Activated CD4-positive, alpha-beta T cell treated with anti-CD3 and anti-CD28 coated beads, Interleukin-2, amount 10 ng/mL, durations not matched to agents 7 days and 5 days (primary cell): ENCODE measurements around the gene L3HYPDH. TPM values are rescaled to one million over a fixed set of nuclear protein-coding genes. Genes with fewer than 3 reads are reported as not detected.
A peak's percentile ranks its signal among the peaks of the same experiment; 100 is the strongest.

Source experiments
- CTCF ChIA-PET: fragments of 350-600 bp; sonication (Branson Sonifier 250); formaldehyde crosslinking; loops from one replicate; lab custom pipeline; 2021; ENCODE audit warnings: antibody characterized with exemption; lab: Charles Lee
- POLR2A ChIA-PET: fragments of 350-600 bp; sonication (Branson Sonifier 250); formaldehyde crosslinking; loops from one replicate; lab custom pipeline; 2021; ENCODE audit warnings: antibody characterized with exemption; lab: Charles Lee
- DNase-seq: peaks from one replicate; pipeline ENCODE4 v3.0.0-alpha.2; 2020
- H3K27ac Mint-ChIP-seq: one replicate; pipeline ENCODE4 v1.8.0; 2021; ENCODE audit warnings: mild to moderate bottlenecking, moderate library complexity, mixed read lengths
- H3K27me3 Mint-ChIP-seq: one replicate; pipeline ENCODE4 v1.8.0; 2021; ENCODE audit warnings: mixed read lengths
- H3K36me3 Mint-ChIP-seq: one replicate; pipeline ENCODE4 v1.8.0; 2021; ENCODE audit warnings: low read depth, mixed read lengths
- H3K4me1 Mint-ChIP-seq: one replicate; pipeline ENCODE4 v1.8.0; 2021; ENCODE audit warnings: mixed read lengths
- H3K4me3 Mint-ChIP-seq: one replicate; pipeline ENCODE4 v1.8.0; 2021; ENCODE audit warnings: mild to moderate bottlenecking, moderate library complexity, mixed read lengths
- H3K9me3 Mint-ChIP-seq: one replicate; pipeline ENCODE4 v1.8.0; 2021; ENCODE audit warnings: mixed read lengths
- total RNA-seq, 2 experiments: library from RNA; stranded (reverse); gene quantifications; one replicate each; pipeline ENCODE4 v1.2.3, GENCODE V29; 2021

Gene L3HYPDH
- total RNA-seq, 2 experiments from 2014 or later, result 15.4 to 18.3 TPM

- Mint-ChIP-seq H3K27ac (no peak overlapping the region), H3K4me3 (no peak overlapping the region), H3K4me1 (peaks cover 8% of the 10 kb centered on the region), H3K27me3 (no peaks in the 10 kb centered on the region), H3K36me3 (peaks cover 27% of the 10 kb centered on the region), H3K9me3 (no peaks in the 10 kb centered on the region)
- ChIA-PET CTCF (no interaction called here), POLR2A (no interaction called here)
- DNase-seq, result no peak
Observed at GRCh38 chr14:59500732-59501131, 16.5 kb upstream of the L3HYPDH start.

GRCh38 chr14:59492384-59492783 lies 8.2 kb upstream of the L3HYPDH start:
- Mint-ChIP-seq H3K27ac (no peak overlapping the region), H3K4me1 (peaks cover 32% of the 10 kb centered on the region), H3K27me3 (no peaks in the 10 kb centered on the region), H3K9me3 (no peaks in the 10 kb centered on the region), H3K4me3 (no peak overlapping the region), H3K36me3 (peaks cover 62% of the 10 kb centered on the region)
- POLR2A ChIA-PET, result interaction anchor here (0.7 kb wide), 1 partner anchor 789 kb away, joined by 5 read pairs; no protein-coding TSS in a partner anchor
- CTCF ChIA-PET, result no interaction called here
- DNase-seq, result no peak

- no peak for DNase-seq
- no peak overlapping the region for H3K27ac Mint-ChIP-seq
- ChIA-PET CTCF (no interaction called here), POLR2A (no interaction called here)
- H3K36me3 Mint-ChIP-seq, result peaks cover 57% of the 10 kb centered on the region
- H3K4me1 Mint-ChIP-seq, result peaks cover 41% of the 10 kb centered on the region
- no peak overlapping the region for H3K4me3 Mint-ChIP-seq
- no peaks in the 10 kb centered on the region for H3K27me3 Mint-ChIP-seq
- no peaks in the 10 kb centered on the region for H3K9me3 Mint-ChIP-seq
Observed at GRCh38 chr14:59490756-59491155, 6.5 kb upstream of the L3HYPDH start.

- ChIA-PET CTCF (interaction anchor here (1.0 to 3.0 kb wide), 5 partner anchors 11 to 156 kb away, joined by 3 to 14 read pairs (median 5); no protein-coding TSS in a partner anchor), POLR2A (interaction anchor here (0.6 kb wide), 1 partner anchor 87 kb away, joined by 5 read pairs; no protein-coding TSS in a partner anchor)
- peak overlapping the region; percentile 96 for H3K27ac Mint-ChIP-seq
- H3K4me1 Mint-ChIP-seq, result peaks cover 70% of the 10 kb centered on the region
- no peak for DNase-seq
- peaks cover 19% of the 10 kb centered on the region for H3K36me3 Mint-ChIP-seq
- peak overlapping the region; percentile 97 for H3K4me3 Mint-ChIP-seq
- no peaks in the 10 kb centered on the region for H3K27me3 Mint-ChIP-seq
- H3K9me3 Mint-ChIP-seq, result no peaks in the 10 kb centered on the region
Observed at GRCh38 chr14:59484639-59485175, 499 bp upstream of the L3HYPDH start.

GRCh38 chr14:59483363-59483762 lies 845 bp downstream of the L3HYPDH start:
- DNase-seq, result no peak
- no peaks in the 10 kb centered on the region for H3K27me3 Mint-ChIP-seq
- ChIA-PET CTCF (interaction anchor here (2.5 to 3.0 kb wide), 2 partner anchors 10 to 13 kb away, joined by 9 to 14 read pairs; no protein-coding TSS in a partner anchor), POLR2A (no interaction called here)
- H3K36me3 Mint-ChIP-seq, result peaks cover 12% of the 10 kb centered on the region
- H3K4me3 Mint-ChIP-seq, result peak overlapping the region; percentile 97
- H3K9me3 Mint-ChIP-seq, result no peaks in the 10 kb centered on the region
- H3K4me1 Mint-ChIP-seq, result peaks cover 63% of the 10 kb centered on the region
- peak overlapping the region; percentile 96 for H3K27ac Mint-ChIP-seq

GRCh38 chr14:59482541-59483331 lies 1.5 kb downstream of the L3HYPDH start:
- DNase-seq, result no peak
- H3K9me3 Mint-ChIP-seq, result no peaks in the 10 kb centered on the region
- peak overlapping the region; percentile 97 for H3K4me3 Mint-ChIP-seq
- H3K27me3 Mint-ChIP-seq, result no peaks in the 10 kb centered on the region
- ChIA-PET CTCF (interaction anchor here (2.5 to 3.0 kb wide), 2 partner anchors 9 to 13 kb away, joined by 9 to 14 read pairs; no protein-coding TSS in a partner anchor), POLR2A (no interaction called here)
- peaks cover 10% of the 10 kb centered on the region for H3K36me3 Mint-ChIP-seq
- H3K27ac Mint-ChIP-seq, result peak overlapping the region; percentile 96
- peaks cover 61% of the 10 kb centered on the region for H3K4me1 Mint-ChIP-seq

GRCh38 chr14:59481871-59482540 lies 2.2 kb downstream of the L3HYPDH start:
- ChIA-PET POLR2A (no interaction called here), CTCF (interaction anchor here (2.5 to 3.0 kb wide), 2 partner anchors 9 to 12 kb away, joined by 9 to 14 read pairs; no protein-coding TSS in a partner anchor)
- H3K36me3 Mint-ChIP-seq, result peaks cover 8% of the 10 kb centered on the region
- H3K9me3 Mint-ChIP-seq, result no peaks in the 10 kb centered on the region
- DNase-seq, result no peak
- H3K27ac Mint-ChIP-seq, result no peak overlapping the region
- H3K4me1 Mint-ChIP-seq, result peaks cover 57% of the 10 kb centered on the region
- peak overlapping the region; percentile 97 for H3K4me3 Mint-ChIP-seq
- H3K27me3 Mint-ChIP-seq, result no peaks in the 10 kb centered on the region

GRCh38 chr14:59481407-59481806 lies 2.8 kb downstream of the L3HYPDH start:
- ChIA-PET CTCF (no interaction called here), POLR2A (no interaction called here)
- H3K4me1 Mint-ChIP-seq, result peaks cover 55% of the 10 kb centered on the region
- H3K36me3 Mint-ChIP-seq, result peaks cover 9% of the 10 kb centered on the region
- DNase-seq, result no peak
- peak overlapping the region; percentile 80 for H3K27ac Mint-ChIP-seq
- H3K9me3 Mint-ChIP-seq, result no peaks in the 10 kb centered on the region
- peak overlapping the region; percentile 55 for H3K4me3 Mint-ChIP-seq
- H3K27me3 Mint-ChIP-seq, result no peaks in the 10 kb centered on the region

GRCh38 chr14:59480166-59480565 lies 4.0 kb downstream of the L3HYPDH start:
- Mint-ChIP-seq H3K4me3 (peak overlapping the region; percentile 40), H3K4me1 (peaks cover 43% of the 10 kb centered on the region), H3K27ac (peak overlapping the region; percentile 32), H3K36me3 (peaks cover 11% of the 10 kb centered on the region), H3K9me3 (no peaks in the 10 kb centered on the region), H3K27me3 (no peaks in the 10 kb centered on the region)
- ChIA-PET CTCF (interaction anchor here (0.6 to 1.4 kb wide), 2 partner anchors 27 to 55 kb away, joined by 3 to 4 read pairs; no protein-coding TSS in a partner anchor), POLR2A (no interaction called here)
- no peak for DNase-seq

- Mint-ChIP-seq H3K36me3 (peaks cover 19% of the 10 kb centered on the region), H3K4me3 (no peak overlapping the region), H3K9me3 (no peaks in the 10 kb centered on the region), H3K27ac (no peak overlapping the region), H3K4me1 (peaks cover 42% of the 10 kb centered on the region), H3K27me3 (no peaks in the 10 kb centered on the region)
- ChIA-PET POLR2A (no interaction called here), CTCF (interaction anchor here (0.9 kb wide), 1 partner anchor 9 kb away, joined by 5 read pairs; no protein-coding TSS in a partner anchor)
- no peak for DNase-seq
Observed at GRCh38 chr14:59478540-59478939, 5.7 kb downstream of the L3HYPDH start.

- Mint-ChIP-seq H3K9me3 (no peaks in the 10 kb centered on the region), H3K27ac (no peak overlapping the region), H3K4me3 (no peak overlapping the region), H3K36me3 (peaks cover 25% of the 10 kb centered on the region), H3K27me3 (no peaks in the 10 kb centered on the region), H3K4me1 (peaks cover 15% of the 10 kb centered on the region)
- ChIA-PET CTCF (no interaction called here), POLR2A (no interaction called here)
- DNase-seq, result no peak
Observed at GRCh38 chr14:59475709-59476108, 8.5 kb downstream of the L3HYPDH start.

- no peak overlapping the region for H3K27ac Mint-ChIP-seq
- no peak for DNase-seq
- peaks cover 23% of the 10 kb centered on the region for H3K36me3 Mint-ChIP-seq
- ChIA-PET POLR2A (no interaction called here), CTCF (interaction anchor here (0.6 to 4.1 kb wide), 4 partner anchors 9 to 159 kb away, joined by 3 to 14 read pairs (median 3); partner anchors contain the start of genes GPR135, JKAMP and L3HYPDH)
- no peaks in the 10 kb centered on the region for H3K9me3 Mint-ChIP-seq
- no peak overlapping the region for H3K4me3 Mint-ChIP-seq
- H3K27me3 Mint-ChIP-seq, result no peaks in the 10 kb centered on the region
- peaks cover 5% of the 10 kb centered on the region for H3K4me1 Mint-ChIP-seq
Observed at GRCh38 chr14:59474172-59474571, 10.0 kb downstream of the L3HYPDH start.
